ENCODE data around the gene TDRD12.

Gene TDRD12

GRCh38 chr19:32858155-32858554 is 138.6 kb downstream of the TDRD12 start:
- TF ChIP-seq, protein P1, sequence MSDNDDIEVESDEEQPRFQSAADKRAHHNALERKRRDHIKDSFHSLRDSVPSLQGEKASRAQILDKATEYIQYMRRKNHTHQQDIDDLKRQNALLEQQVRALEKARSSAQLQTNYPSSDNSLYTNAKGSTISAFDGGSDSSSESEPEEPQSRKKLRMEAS (IDR thresholded peaks at IDR 0.05; ENCODE audit: low read depth, low read length): no peak
- TF ChIP-seq POLR2A (IDR thresholded peaks at IDR 0.05; ENCODE audit: extremely low read depth, insufficient read length): no peak
- TF ChIP-seq CTCF (IDR thresholded peaks at IDR 0.05; ENCODE audit: low read depth, low read length): no peak
- no peak for TF ChIP-seq MYC (IDR thresholded peaks at IDR 0.05; ENCODE audit: low read depth, low read length)
- H3K4me3 ChIP-seq (ENCODE audit: low read depth, low read length): no peak overlapping the region
- DNase-seq (ENCODE audit: low read depth): no peak

DNA sequence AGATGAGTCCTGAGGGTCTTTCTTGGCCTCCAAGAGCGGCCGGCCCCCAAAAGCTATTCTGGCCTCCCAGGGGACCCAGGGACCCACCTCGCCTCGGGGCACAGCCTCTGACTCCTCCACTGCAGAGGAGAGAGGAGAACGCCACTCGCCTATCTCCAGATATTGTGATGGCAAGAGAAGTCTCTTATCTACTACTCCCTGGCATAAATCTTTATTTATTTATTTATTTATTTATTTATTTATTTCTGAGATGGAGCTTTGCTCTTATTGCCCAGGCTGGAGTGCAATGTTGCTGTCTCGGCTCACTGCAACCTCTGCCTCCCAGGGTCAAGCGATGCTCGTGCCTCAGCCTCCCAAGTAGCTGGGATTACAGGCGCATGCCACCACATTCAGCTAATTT is 139.0 kb downstream of the TDRD12 start:
- TF ChIP-seq MYC (IDR thresholded peaks at IDR 0.05; ENCODE audit: low read depth, low read length): no peak
- TF ChIP-seq POLR2A (IDR thresholded peaks at IDR 0.05; ENCODE audit: extremely low read depth, insufficient read length): no peak
- TF ChIP-seq, protein P1 (IDR thresholded peaks at IDR 0.05; ENCODE audit: low read depth, low read length): no peak
- no peak for TF ChIP-seq CTCF (IDR thresholded peaks at IDR 0.05; ENCODE audit: low read depth, low read length)
- DNase-seq (ENCODE audit: low read depth): no peak
- H3K4me3 ChIP-seq (ENCODE audit: low read depth, low read length): no peak overlapping the region

GRCh38 chr19:32859591-32859990 is 140.0 kb downstream of the TDRD12 start:
- no peak for TF ChIP-seq POLR2A (IDR thresholded peaks at IDR 0.05; ENCODE audit: extremely low read depth, insufficient read length)
- TF ChIP-seq, protein P1 (IDR thresholded peaks at IDR 0.05; ENCODE audit: low read depth, low read length): no peak
- TF ChIP-seq MYC (IDR thresholded peaks at IDR 0.05; ENCODE audit: low read depth, low read length): no peak
- no peak for TF ChIP-seq CTCF (IDR thresholded peaks at IDR 0.05; ENCODE audit: low read depth, low read length)
- DNase-seq (ENCODE audit: low read depth): no peak
- no peak overlapping the region for H3K4me3 ChIP-seq (ENCODE audit: low read depth, low read length)

- DNase-seq (ENCODE audit: low read depth): no peak
- no peak for TF ChIP-seq POLR2A (IDR thresholded peaks at IDR 0.05; ENCODE audit: extremely low read depth, insufficient read length)
- TF ChIP-seq, protein P1 (IDR thresholded peaks at IDR 0.05; ENCODE audit: low read depth, low read length): no peak
- TF ChIP-seq CTCF (IDR thresholded peaks at IDR 0.05; ENCODE audit: low read depth, low read length): no peak
- no peak for TF ChIP-seq MYC (IDR thresholded peaks at IDR 0.05; ENCODE audit: low read depth, low read length)
- H3K4me3 ChIP-seq (ENCODE audit: low read depth, low read length): no peak overlapping the region
These were observed 142.0 kb downstream of the TDRD12 start for GRCh38 chr19:32861596-32861995.

DNA sequence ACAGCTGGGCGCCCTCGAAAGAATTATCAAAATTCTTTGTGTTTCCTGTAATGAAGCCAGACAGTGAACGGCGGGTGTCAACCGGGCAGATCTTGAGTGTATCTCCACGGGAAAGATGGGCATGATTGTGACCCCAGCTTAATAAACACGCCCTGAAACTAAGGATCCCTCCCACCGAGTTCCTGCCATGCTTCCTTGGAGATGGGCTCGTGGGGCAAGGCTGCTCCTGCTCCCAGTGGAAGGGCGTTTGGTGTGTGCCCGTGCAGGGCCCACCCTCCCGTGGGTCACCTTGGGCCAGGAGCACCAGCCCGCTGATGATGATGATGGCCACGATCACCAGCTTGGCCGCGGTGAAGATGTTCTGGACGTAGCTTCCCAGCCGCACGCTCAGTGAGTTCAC is 142.6 kb downstream of the TDRD12 start:
- TF ChIP-seq MYC (IDR thresholded peaks at IDR 0.05; ENCODE audit: low read depth, low read length) (no peak), POLR2A (IDR thresholded peaks at IDR 0.05; ENCODE audit: extremely low read depth, insufficient read length) (no peak)
- no peak overlapping the region for H3K4me3 ChIP-seq (ENCODE audit: low read depth, low read length)
- no peak for DNase-seq (ENCODE audit: low read depth)

DNA sequence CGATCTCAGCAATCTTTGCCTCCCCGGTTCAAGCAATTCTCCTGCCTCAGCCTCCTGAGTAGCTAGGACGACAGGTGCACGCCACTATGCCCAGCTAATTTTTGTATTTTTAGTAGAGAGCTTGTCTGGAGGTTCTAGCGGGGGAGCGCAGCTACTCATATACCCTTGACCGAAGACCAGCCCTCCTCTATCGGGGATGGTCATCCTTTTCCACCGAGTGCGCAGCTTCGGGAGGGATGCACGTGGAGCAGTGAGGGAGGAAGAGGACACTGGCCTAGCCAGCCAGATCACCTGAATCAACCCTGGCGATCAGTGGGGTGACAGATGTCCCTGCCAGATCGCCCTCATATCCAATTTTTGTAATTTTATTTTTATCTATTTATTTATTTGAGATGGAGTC is 143.2 kb downstream of the TDRD12 start:
- TF ChIP-seq, protein P1 (IDR thresholded peaks at IDR 0.05; ENCODE audit: low read depth, low read length): no peak
- no peak for TF ChIP-seq MYC (IDR thresholded peaks at IDR 0.05; ENCODE audit: low read depth, low read length)
- TF ChIP-seq POLR2A (IDR thresholded peaks at IDR 0.05; ENCODE audit: extremely low read depth, insufficient read length): no peak
- TF ChIP-seq CTCF (IDR thresholded peaks at IDR 0.05; ENCODE audit: low read depth, low read length): no peak
- no peak overlapping the region for H3K4me3 ChIP-seq (ENCODE audit: low read depth, low read length)
- no peak for DNase-seq (ENCODE audit: low read depth)

All from NB4 (cell line).